PC-9 (cell line): Measurements from ENCODE around the gene DAPK1. TPM values are rescaled to one million over a fixed set of nuclear protein-coding genes. Genes with fewer than 3 reads are reported as not detected.
A peak's percentile ranks its signal among the peaks of the same experiment; 100 is the strongest.

Experiments used
- BruUV-seq: library from RNA; stranded (reverse); fragments of 400-500 nt; replicated peaks from 2 replicates; lab custom pipeline; 2021; lab: Mats Ljungman, UMichigan
- CTCF ChIA-PET: fragments of 300-600 bp; sonication (Branson Sonifier 250); formaldehyde crosslinking; loops from one replicate; lab custom pipeline; 2022; ENCODE audit warnings: antibody characterized with exemption; lab: Charles Lee
- POLR2A ChIA-PET: fragments of 300-600 bp; sonication (Branson Sonifier 250); formaldehyde crosslinking; loops from one replicate; lab custom pipeline; 2022; ENCODE audit warnings: antibody characterized with exemption; ENCODE audit not compliant: unreplicated experiment; lab: Charles Lee
- DNase-seq, 2 experiments: peaks; one replicate each; pipeline versions ENCODE4 v3.0.0 to v3.0.0-alpha.2; 2015 to 2022; ENCODE audit warnings: mixed read lengths in 1 of 2
- H2AFZ ChIP-seq: fragments of 200-600 bp; sonication (generic); 2 replicates; pipeline ENCODE4 v1.8.1; 2017; ENCODE audit warnings: antibody characterized with exemption
- H3F3A ChIP-seq: fragments of 200-600 bp; sonication (generic); 2 replicates; pipeline ENCODE4 v1.8.1; 2017; ENCODE audit warnings: antibody characterized with exemption, mild to moderate bottlenecking, low read depth; ENCODE audit not compliant: insufficient read depth
- H3K27ac ChIP-seq: fragments of 200-600 bp; sonication (generic); 2 replicates; pipeline ENCODE4 v1.6.1; 2016; ENCODE audit warnings: mixed run types
- H3K27me3 ChIP-seq: fragments of 200-600 bp; sonication (generic); 2 replicates; pipeline ENCODE4 v1.6.1; 2016; ENCODE audit warnings: low read depth, mixed run types; ENCODE audit not compliant: insufficient read depth
- H3K36me3 ChIP-seq: fragments of 200-600 bp; sonication (generic); 2 replicates; pipeline ENCODE4 v1.6.1; 2016; ENCODE audit warnings: low read depth, mixed run types
- H3K4me1 ChIP-seq: fragments of 200-600 bp; sonication (generic); replicated peaks from 2 replicates; pipeline ENCODE4 v1.6.1; 2016; ENCODE audit warnings: mixed run types; ENCODE audit not compliant: insufficient read depth
- H3K4me2 ChIP-seq: fragments of 200-600 bp; sonication (generic); 2 replicates; pipeline ENCODE4 v1.6.1; 2017; ENCODE audit warnings: mixed run types
- H3K4me3 ChIP-seq: fragments of 200-600 bp; sonication (generic); 2 replicates; pipeline ENCODE4 v1.6.1; 2016; ENCODE audit warnings: mixed run types
- H3K79me2 ChIP-seq: fragments of 200-600 bp; sonication (generic); 2 replicates; pipeline ENCODE4 v1.6.1; 2017; ENCODE audit warnings: low read depth, mixed run types
- H3K9me2 ChIP-seq: fragments of 200-600 bp; sonication (generic); 2 replicates; pipeline ENCODE4 v1.8.1; 2017; ENCODE audit warnings: mild to moderate bottlenecking; ENCODE audit not compliant: insufficient read depth
- H3K9me3 ChIP-seq: fragments of 200-600 bp; sonication (generic); 2 replicates; pipeline ENCODE4 v1.8.1; 2016; ENCODE audit warnings: low read depth; ENCODE audit not compliant: insufficient read depth
- H4K20me1 ChIP-seq: fragments of 200-600 bp; sonication (generic); 2 replicates; pipeline ENCODE4 v1.8.1; 2017; ENCODE audit not compliant: insufficient read depth
- CTCF ChIP-seq: fragments of 200-600 bp; sonication (generic); conservative IDR thresholded peaks from 2 replicates; pipeline ENCODE4 v1.6.1; 2017; ENCODE audit warnings: mixed run types, antibody characterized with exemption, mild to moderate bottlenecking, moderate library complexity
- EZH2 ChIP-seq: fragments of 200-600 bp; sonication (generic); IDR thresholded peaks from 2 replicates; pipeline ENCODE4 v1.8.0; 2017; ENCODE audit warnings: antibody characterized with exemption, low read depth
- intact Hi-C: fragments of 100-400 bp; cut with micrococcal nuclease; formaldehyde crosslinking; loops from one replicate; pipeline ENCODE4 v1.10.0; 2022; ENCODE audit not compliant: unreplicated experiment
- total RNA-seq: library from RNA; stranded (reverse); gene quantifications from 2 replicates; pipeline ENCODE4 v1.2.3, GENCODE V29; 2021

The DAPK1 gene
- total RNA-seq, 1 experiment from 2014 or later: 100 TPM

GRCh38 chr9:87640385-87640795 is 142.7 kb downstream of the DAPK1 start:
- H3K4me2 ChIP-seq: no peak overlapping the region
- H3K36me3 ChIP-seq: peaks cover 32% of the 10 kb centered on the region
- no peaks in the 10 kb centered on the region for H3F3A ChIP-seq
- intact Hi-C loops: loop anchor here (2.0 to 5.0 kb wide), 3 partner anchors 68 to 138 kb away; no protein-coding TSS in a partner anchor
- no peak overlapping the region for H3K27ac ChIP-seq
- H4K20me1 ChIP-seq: no peaks in the 10 kb centered on the region
- H3K4me3 ChIP-seq: no peak overlapping the region
- no peaks in the 10 kb centered on the region for H3K27me3 ChIP-seq
- BruUV-seq: no TSS peak
- H3K9me2 ChIP-seq: no peaks in the 10 kb centered on the region
- H3K9me3 ChIP-seq: no peaks in the 10 kb centered on the region
- POLR2A ChIA-PET: interaction anchor here (0.6 kb wide), 1 partner anchor 591 kb away, joined by 4 read pairs; no protein-coding TSS in a partner anchor
- DNase-seq: peak in 1 of 2 experiments; percentile 32
- CTCF ChIA-PET: no interaction called here
- H3K79me2 ChIP-seq: no peaks in the 10 kb centered on the region
- TF ChIP-seq CTCF (no peak), EZH2 (no peak)
- no peaks in the 10 kb centered on the region for H3K4me1 ChIP-seq
- no peak overlapping the region for H2AFZ ChIP-seq

GRCh38 chr9:87641067-87641466 is 143.4 kb downstream of the DAPK1 start:
- Histone ChIP-seq H3K27me3 (no peaks in the 10 kb centered on the region), H3K4me1 (no peaks in the 10 kb centered on the region), H3K79me2 (no peaks in the 10 kb centered on the region), H2AFZ (no peak overlapping the region), H3F3A (no peaks in the 10 kb centered on the region), H3K9me2 (no peaks in the 10 kb centered on the region), H3K36me3 (peaks cover 37% of the 10 kb centered on the region), H4K20me1 (no peaks in the 10 kb centered on the region), H3K27ac (no peak overlapping the region), H3K9me3 (no peaks in the 10 kb centered on the region), H3K4me3 (no peak overlapping the region), H3K4me2 (no peak overlapping the region)
- no peak for DNase-seq
- no peak for TF ChIP-seq EZH2
- no peak for TF ChIP-seq CTCF
- intact Hi-C loops: loop anchor here (2.0 to 5.0 kb wide), 3 partner anchors 68 to 139 kb away; no protein-coding TSS in a partner anchor
- BruUV-seq: no TSS peak
- ChIA-PET POLR2A (interaction anchor here (0.6 kb wide), 1 partner anchor 22 kb away, joined by 8 read pairs; no protein-coding TSS in a partner anchor), CTCF (no interaction called here)

DNA sequence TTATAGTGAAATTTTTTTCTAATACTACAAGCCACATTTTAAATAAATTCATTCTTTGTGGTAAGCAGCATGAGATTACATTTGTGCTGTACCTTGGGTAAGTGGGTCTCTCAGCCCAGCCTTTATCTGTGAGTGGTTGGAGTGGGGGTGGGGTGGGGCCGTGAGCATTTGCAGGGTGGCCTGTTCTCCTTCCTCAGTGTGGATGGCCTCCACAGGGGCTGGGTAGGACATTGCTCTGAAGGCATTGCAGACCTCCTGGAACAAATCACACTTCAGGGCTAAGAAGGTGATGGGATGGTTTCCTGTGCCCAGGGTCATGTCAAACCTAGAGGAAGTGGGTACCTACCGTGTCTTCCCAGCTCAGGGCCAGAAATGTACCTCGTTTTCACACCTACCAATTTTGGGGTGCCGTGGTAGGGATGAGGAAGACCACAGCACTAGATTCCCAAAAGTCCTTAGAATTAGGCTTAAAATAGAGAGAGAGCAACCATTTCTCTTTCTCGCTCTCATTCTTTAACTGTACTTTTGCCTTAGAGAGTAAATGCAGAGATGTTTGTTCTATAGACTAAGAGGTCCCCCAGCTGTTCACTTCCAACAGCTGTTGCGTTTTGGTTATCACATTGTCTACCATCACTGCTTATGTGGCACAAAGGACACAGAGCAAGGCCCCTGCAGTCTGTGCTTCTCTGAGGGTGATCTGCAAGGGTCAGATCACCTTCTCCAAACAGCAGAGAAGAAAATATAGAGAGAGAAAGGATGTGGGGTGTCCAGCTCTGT is 144.9 kb downstream of the DAPK1 start:
- Histone ChIP-seq H3F3A (no peaks in the 10 kb centered on the region), H3K9me2 (no peaks in the 10 kb centered on the region), H4K20me1 (no peaks in the 10 kb centered on the region), H3K36me3 (peaks cover 46% of the 10 kb centered on the region), H3K9me3 (no peaks in the 10 kb centered on the region), H3K4me3 (no peak overlapping the region), H3K79me2 (no peaks in the 10 kb centered on the region), H3K4me2 (no peak overlapping the region), H3K27ac (no peak overlapping the region), H3K4me1 (no peaks in the 10 kb centered on the region), H3K27me3 (no peaks in the 10 kb centered on the region), H2AFZ (no peak overlapping the region)
- intact Hi-C loops: loop anchor here (5.0 kb wide), 2 partner anchors 95 to 140 kb away; no protein-coding TSS in a partner anchor
- no peak for DNase-seq
- BruUV-seq: no TSS peak
- CTCF ChIA-PET: no interaction called here
- no peak for TF ChIP-seq EZH2
- TF ChIP-seq CTCF: no peak
- POLR2A ChIA-PET: no interaction called here
